IMR-90 (cell line): ENCODE data around the gene NRIP1. TPM values are rescaled to one million over a fixed set of nuclear protein-coding genes. Genes with fewer than 3 reads are reported as not detected.

ENCODE experiments used
- ATAC-seq: fragments of 200-7000 bp; cut with Tn5 transposase; 2 replicates; pipeline ENCODE4 v1.9.1; 2020; ENCODE audit warnings: low read depth, mild to moderate bottlenecking, moderate library complexity
- BruUV-seq: library from RNA; stranded (reverse); fragments of 400-500 nt; replicated peaks from 2 replicates; lab custom pipeline; 2021; lab: Mats Ljungman, UMichigan
- CTCF ChIA-PET: fragments of 300-600 bp; formaldehyde crosslinking; extraction: SDS; loops from one replicate; lab custom pipeline; 2021; ENCODE audit warnings: antibody characterized with exemption; lab: Yijun Ruan, JAX
- POLR2A ChIA-PET: fragments of 300-600 bp; sonication (Branson Sonifier 250); formaldehyde crosslinking; loops from one replicate; lab custom pipeline; 2022; ENCODE audit warnings: antibody characterized with exemption; ENCODE audit not compliant: unreplicated experiment; lab: Charles Lee
- DNase-seq: peaks from one replicate; pipeline ENCODE4 v3.0.0; 2013
- H2AFZ ChIP-seq: replicated peaks from 2 replicates; pipeline ENCODE3; 2013; ENCODE audit warnings: low read length, mild to moderate bottlenecking; ENCODE audit not compliant: poor library complexity
- H2AK5ac ChIP-seq: 2 replicates; pipeline ENCODE4 v1.6.1; 2013; ENCODE audit warnings: low read depth, low read length, inconsistent platforms
- H2AK9ac ChIP-seq: replicated peaks from 2 replicates; pipeline ENCODE3; 2013; ENCODE audit warnings: mild to moderate bottlenecking, low read depth, low read length, moderate library complexity; ENCODE audit not compliant: poor library complexity
- H2BK120ac ChIP-seq: 2 replicates; pipeline ENCODE4 v1.6.1; 2013; ENCODE audit warnings: low read depth, low read length, inconsistent platforms
- H2BK15ac ChIP-seq: 3 replicates; pipeline ENCODE4 v1.6.1; 2013; ENCODE audit warnings: low read depth, low read length, inconsistent platforms
- H2BK20ac ChIP-seq: 2 replicates; pipeline ENCODE4 v1.6.1; 2013; ENCODE audit warnings: low read depth, mild to moderate bottlenecking, inconsistent platforms, low read length, moderate library complexity
- H2BK5ac ChIP-seq: 2 replicates; pipeline ENCODE4 v1.6.1; 2013; ENCODE audit warnings: mild to moderate bottlenecking, low read depth, low read length, inconsistent platforms; ENCODE audit not compliant: poor library complexity, severe bottlenecking
- H3K14ac ChIP-seq: replicated peaks from 2 replicates; pipeline ENCODE4 v1.6.1; 2013; ENCODE audit warnings: low read depth, low read length, inconsistent platforms
- H3K18ac ChIP-seq: 2 replicates; pipeline ENCODE4 v1.6.1; 2013; ENCODE audit warnings: low read depth, low read length, control low read depth
- H3K23ac ChIP-seq: 2 replicates; pipeline ENCODE4 v1.6.1; 2013; ENCODE audit warnings: low read depth, low read length, inconsistent platforms
- H3K27ac ChIP-seq: 2 replicates; pipeline ENCODE4 v1.5.1; 2013; ENCODE audit warnings: mild to moderate bottlenecking, control low read depth, low read length; ENCODE audit not compliant: insufficient read depth
- H3K27me3 ChIP-seq: 2 replicates; pipeline ENCODE4 v1.6.1; 2013; ENCODE audit warnings: low read length; ENCODE audit not compliant: control insufficient read depth, insufficient read depth
- H3K36me3 ChIP-seq: 2 replicates; pipeline ENCODE4 v1.6.1; 2013; ENCODE audit warnings: low read length, mixed read lengths; ENCODE audit not compliant: control insufficient read depth, insufficient read depth
- H3K4ac ChIP-seq: 2 replicates; pipeline ENCODE4 v1.6.1; 2013; ENCODE audit warnings: low read depth, low read length, inconsistent platforms
- H3K4me1 ChIP-seq: 2 replicates; pipeline ENCODE4 v1.6.1; 2013; ENCODE audit warnings: low read length, mixed read lengths; ENCODE audit not compliant: control insufficient read depth, insufficient read depth
- H3K4me2 ChIP-seq: 2 replicates; pipeline ENCODE4 v1.6.1; 2013; ENCODE audit warnings: low read depth, mild to moderate bottlenecking, control low read depth, low read length, moderate library complexity
- H3K4me3 ChIP-seq: 2 replicates; pipeline ENCODE4 v1.5.1; 2013; ENCODE audit warnings: low read depth, mild to moderate bottlenecking, control low read depth, low read length, moderate library complexity; ENCODE audit not compliant: insufficient read depth
- H3K56ac ChIP-seq: 2 replicates; pipeline ENCODE4 v1.6.1; 2013; ENCODE audit warnings: low read length, inconsistent platforms; ENCODE audit not compliant: insufficient read depth; ENCODE audit errors: extremely low read depth
- H3K79me1 ChIP-seq, 2 experiments: 2 replicates each; pipeline ENCODE4 v1.6.1; 2013; ENCODE audit warnings: low read length in 2 of 2, inconsistent platforms in 1 of 2, low read depth in 1 of 2
- H3K9ac ChIP-seq: 2 replicates; pipeline ENCODE4 v1.6.1; 2013; ENCODE audit warnings: low read depth, low read length, control low read depth
- H3K9me1 ChIP-seq: 2 replicates; pipeline ENCODE4 v1.6.1; 2013; ENCODE audit warnings: low read length, inconsistent platforms; ENCODE audit not compliant: insufficient read depth
- H3K9me3 ChIP-seq: 2 replicates; pipeline ENCODE4 v1.6.1; 2013; ENCODE audit warnings: low read length; ENCODE audit not compliant: control insufficient read depth, insufficient read depth
- H4K20me1 ChIP-seq: 2 replicates; pipeline ENCODE4 v1.6.1; 2013; ENCODE audit warnings: low read length, inconsistent platforms; ENCODE audit not compliant: insufficient read depth
- H4K5ac ChIP-seq: 2 replicates; pipeline ENCODE4 v1.6.1; 2013; ENCODE audit warnings: mild to moderate bottlenecking, low read depth, low read length, control low read depth
- H4K8ac ChIP-seq, 2 experiments: 2 replicates each; pipeline ENCODE4 v1.6.1; 2013; ENCODE audit warnings: low read depth in 2 of 2, low read length in 2 of 2, control low read depth in 1 of 2, inconsistent platforms in 1 of 2
- H4K91ac ChIP-seq: 2 replicates; pipeline ENCODE4 v1.6.1; 2013; ENCODE audit warnings: low read depth, low read length, inconsistent platforms; ENCODE audit not compliant: insufficient read depth
- BHLHE40 ChIP-seq: fragments of 150-350 bp; IDR thresholded peaks from 2 replicates; pipeline ENCODE4 v1.6.1; 2016; ENCODE audit warnings: mild to moderate bottlenecking, low read depth, low read length
- CEBPB ChIP-seq: IDR thresholded peaks from 2 replicates; pipeline ENCODE4 v1.6.1; 2012; ENCODE audit warnings: low read depth, low read length, improper control_type of control experiment
- CHD1 ChIP-seq: IDR thresholded peaks from 2 replicates; pipeline ENCODE4 v1.6.1; 2012; ENCODE audit warnings: low read depth, low read length, improper control_type of control experiment
- CTCF ChIP-seq: conservative IDR thresholded peaks from 2 replicates; pipeline ENCODE4 v1.5.1; 2012; ENCODE audit warnings: mild to moderate bottlenecking, low read depth, low read length, improper control_type of control experiment
- FOS ChIP-seq: fragments of 150-350 bp; IDR thresholded peaks from 2 replicates; pipeline ENCODE4 v1.6.1; 2016; ENCODE audit warnings: low read depth, low read length
- MAFK ChIP-seq: IDR thresholded peaks from 2 replicates; pipeline ENCODE4 v1.6.1; 2012; ENCODE audit warnings: low read depth, low read length, improper control_type of control experiment
- MAZ ChIP-seq: IDR thresholded peaks from 2 replicates; pipeline ENCODE4 v1.6.1; 2012; ENCODE audit warnings: low read depth, mild to moderate bottlenecking, low read length, improper control_type of control experiment, moderate library complexity, borderline replicate concordance
- MXI1 ChIP-seq: IDR thresholded peaks from 2 replicates; pipeline ENCODE4 v1.6.1; 2012; ENCODE audit warnings: low read depth, mild to moderate bottlenecking, low read length, moderate library complexity, borderline replicate concordance
- NFE2L2 ChIP-seq: fragments of 150-350 bp; IDR thresholded peaks from 2 replicates; pipeline ENCODE4 v1.6.1; 2016; ENCODE audit warnings: low read depth, mild to moderate bottlenecking, low read length
- POLR2A ChIP-seq: IDR thresholded peaks from 2 replicates; pipeline ENCODE4 v1.6.1; 2012; ENCODE audit warnings: mild to moderate bottlenecking, low read depth, low read length
- RAD21 ChIP-seq: IDR thresholded peaks from 2 replicates; pipeline ENCODE4 v1.6.1; 2012; ENCODE audit warnings: low read length, improper control_type of control experiment
- RCOR1 ChIP-seq: IDR thresholded peaks from 2 replicates; pipeline ENCODE4 v1.6.1; 2012; ENCODE audit warnings: mild to moderate bottlenecking, low read length, improper control_type of control experiment; ENCODE audit not compliant: insufficient replicate concordance
- RFX5 ChIP-seq: IDR thresholded peaks from 2 replicates; pipeline ENCODE4 v1.8.0; 2012; ENCODE audit warnings: low read depth, mild to moderate bottlenecking, low read length, moderate library complexity
- SMC3 ChIP-seq: fragments of 150-350 bp; IDR thresholded peaks from 2 replicates; pipeline ENCODE4 v1.6.1; 2016; ENCODE audit warnings: low read depth, mild to moderate bottlenecking, antibody characterized with exemption, low read length, moderate library complexity
- USF2 ChIP-seq: fragments of 150-350 bp; IDR thresholded peaks from 2 replicates; pipeline ENCODE4 v1.6.1; 2017; ENCODE audit warnings: mild to moderate bottlenecking, antibody characterized with exemption, low read length, low read depth
- WGBS, 2 experiments: methylation state at CpG; one replicate each; pipeline versions ENCODE4 v1.1.5 to v1.1.7; 2013; ENCODE audit warnings: missing lambda C conversion rate in 2 of 2; ENCODE audit not compliant: insufficient read length in 1 of 2; ENCODE audit errors: extremely low coverage in 2 of 2; 5-methylcytosine and 5-hydroxymethylcytosine counted together
- dilution Hi-C: fragments of 300-500 bp; cut with HindIII; formaldehyde crosslinking; loops from one replicate; pipeline ENCODE4 v1.14.3; 2018; ENCODE audit warnings: low sequenced_read_pairs; ENCODE audit not compliant: unreplicated experiment
- in situ Hi-C: fragments of 300-500 bp; cut with MboI; formaldehyde crosslinking; loops from 3 replicates; pipeline ENCODE4 v1.14.3; 2019; ENCODE audit warnings: low sequenced_read_pairs, inconsistent platforms, mixed read lengths
- intact Hi-C: fragments of 100-400 bp; cut with micrococcal nuclease; formaldehyde crosslinking; loops from 2 replicates; pipeline ENCODE4 v1.10.0; 2022
- polyA plus RNA-seq, 3 experiments: library from polyadenylated mRNA; depleted of rRNA; stranded (reverse); fragments of >200 nt; gene quantifications; 2 replicates each; pipeline ENCODE4 v1.2.3, GENCODE V29; 2012; ENCODE audit warnings: low replicate concordance in 1 of 3
- total RNA-seq: library from RNA; depleted of rRNA; stranded (reverse); fragments of >200 nt; gene quantifications from 2 replicates; pipeline ENCODE4 v1.2.3, GENCODE V29; 2012
- TF ChIP-seq, protein P1 (sequence below): fragments of 150-350 bp; IDR thresholded peaks from 2 replicates; pipeline ENCODE4 v1.6.1; 2016; ENCODE audit warnings: low read depth, mild to moderate bottlenecking, low read length, moderate library complexity, borderline replicate concordance

The NRIP1 gene
- total and polyA plus RNA-seq, 2 of the 4 experiments (the other 2 are of a cell fraction), result 9.6 to 73.8 TPM

DNA sequence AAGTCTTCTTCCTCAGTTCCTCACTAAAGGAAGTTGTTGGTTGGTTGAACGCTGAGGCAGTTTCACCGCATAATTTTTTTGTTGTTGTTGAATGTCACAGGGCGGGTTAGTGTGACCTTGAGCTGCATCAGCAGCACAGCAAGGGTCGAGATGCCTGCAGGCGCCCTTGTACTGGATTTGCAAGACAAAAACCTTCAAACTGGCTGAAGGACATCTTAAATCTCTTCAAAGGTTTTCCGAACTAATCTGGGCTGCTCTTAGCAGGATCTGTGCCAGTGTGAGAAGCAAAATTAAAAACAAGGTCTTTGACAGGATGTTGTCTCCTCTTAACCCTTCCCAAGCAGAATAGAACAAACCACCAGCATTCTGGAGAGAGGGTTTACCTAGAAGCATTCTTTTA is 59.4 kb downstream of the NRIP1 start:
- peak overlapping the region; percentile 92 for H2BK120ac ChIP-seq
- H3K36me3 ChIP-seq, result peaks cover 7% of the 10 kb centered on the region; the same call in 1 of the 2 replicates
- peak overlapping the region; percentile 59 for H2AK9ac ChIP-seq
- H2BK5ac ChIP-seq, result peak overlapping the region; percentile 97
- no peaks in the 10 kb centered on the region for H4K20me1 ChIP-seq
- peak overlapping the region; percentile 100 for H3K18ac ChIP-seq
- peaks cover 30% of the 10 kb centered on the region for H3K4me1 ChIP-seq
- H2AFZ ChIP-seq, result peak overlapping the region; percentile 62
- peak overlapping the region; percentile 39; the same call in 2 of the 3 replicates for H2BK15ac ChIP-seq
- intact Hi-C loops, result loop anchor here (2.0 kb wide), 1 partner anchor 53 kb away; no protein-coding TSS in a partner anchor
- H3K14ac ChIP-seq, result peak overlapping the region; percentile 88
- ChIA-PET CTCF (no interaction called here), POLR2A (no interaction called here)
- peaks cover 11% of the 10 kb centered on the region for H3K9me1 ChIP-seq
- H3K4ac ChIP-seq, result peak overlapping the region; percentile 91
- H3K56ac ChIP-seq, result peak overlapping the region; percentile 82
- no peaks in the 10 kb centered on the region for H3K27me3 ChIP-seq
- H2AK5ac ChIP-seq, result peak overlapping the region; percentile 65
- peak overlapping the region; percentile 100 for H3K4me2 ChIP-seq
- H4K5ac ChIP-seq, result peak overlapping the region; percentile 99
- H3K9me3 ChIP-seq, result no peaks in the 10 kb centered on the region
- peak overlapping the region; percentile 36; the same call in 1 of the 2 replicates for H3K4me3 ChIP-seq
- H3K9ac ChIP-seq, result peak overlapping the region; percentile 88
- H3K23ac ChIP-seq, result peak overlapping the region; percentile 35
- H4K91ac ChIP-seq, result peak overlapping the region; percentile 93
- TF ChIP-seq MXI1 (no peak), CEBPB (no peak), FOS (no peak), RAD21 (no peak), CTCF (no peak), RCOR1 (no peak), NFE2L2 (no peak), CHD1 (no peak), RFX5 (no peak), MAFK (no peak), USF2 (no peak), MAZ (no peak), SMC3 (no peak), POLR2A (no peak), BHLHE40 (no peak)
- TF ChIP-seq, protein P1, sequence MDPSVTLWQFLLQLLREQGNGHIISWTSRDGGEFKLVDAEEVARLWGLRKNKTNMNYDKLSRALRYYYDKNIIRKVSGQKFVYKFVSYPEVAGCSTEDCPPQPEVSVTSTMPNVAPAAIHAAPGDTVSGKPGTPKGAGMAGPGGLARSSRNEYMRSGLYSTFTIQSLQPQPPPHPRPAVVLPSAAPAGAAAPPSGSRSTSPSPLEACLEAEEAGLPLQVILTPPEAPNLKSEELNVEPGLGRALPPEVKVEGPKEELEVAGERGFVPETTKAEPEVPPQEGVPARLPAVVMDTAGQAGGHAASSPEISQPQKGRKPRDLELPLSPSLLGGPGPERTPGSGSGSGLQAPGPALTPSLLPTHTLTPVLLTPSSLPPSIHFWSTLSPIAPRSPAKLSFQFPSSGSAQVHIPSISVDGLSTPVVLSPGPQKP, result no peak
- BruUV-seq, result no TSS peak
- peak overlapping the region; percentile 75 to 93 for H4K8ac ChIP-seq
- peak overlapping the region; percentile 100 for H3K27ac ChIP-seq
- ATAC-seq (peak; percentile 8; the same call in 1 of the 2 replicates), DNase-seq (peak; percentile 38)
- peaks cover 20 to 52% of the 10 kb centered on the region in 2 experiments for H3K79me1 ChIP-seq
- H2BK20ac ChIP-seq, result peak overlapping the region; percentile 89
- dilution Hi-C loops, result no loop called here
- in situ Hi-C loops, result no loop called here
- 7% methylated on average over 3 of the region's 6 CpGs; no CpG with 5 or more reads in 1 of the 2 experiments for WGBS, 2 experiments
